Cardiac fibroblast (primary cell): Measurements from ENCODE around the gene CATSPER4.

Source experiments
- DNase-seq, 2 donors: peaks; one replicate each; pipeline versions ENCODE4 v3.0.0 to v3.0.0-alpha.2; 2010; ENCODE audit warnings: low read depth in 2 of 2
- H3K4me3 ChIP-seq, 2 donors: replicated peaks in 1 of 2; 1 replicate in 1 of 2; 2 replicates in 1 of 2; pipeline ENCODE4 v1.5.1; 2011; ENCODE audit warnings: low read depth in 2 of 2, low read length in 2 of 2, mild to moderate bottlenecking in 2 of 2, moderate library complexity in 1 of 2
- CTCF ChIP-seq: IDR thresholded peaks from one replicate; pipeline ENCODE4 v1.5.1; 2011; ENCODE audit warnings: low read depth, mild to moderate bottlenecking, low read length, inconsistent platforms

Gene CATSPER4

GRCh38 chr1:26154750-26155149 is 35.7 kb upstream of the CATSPER4 start:
- TF ChIP-seq CTCF: no peak
- no peak overlapping the region for H3K4me3 ChIP-seq
- DNase-seq: no peak

DNA sequence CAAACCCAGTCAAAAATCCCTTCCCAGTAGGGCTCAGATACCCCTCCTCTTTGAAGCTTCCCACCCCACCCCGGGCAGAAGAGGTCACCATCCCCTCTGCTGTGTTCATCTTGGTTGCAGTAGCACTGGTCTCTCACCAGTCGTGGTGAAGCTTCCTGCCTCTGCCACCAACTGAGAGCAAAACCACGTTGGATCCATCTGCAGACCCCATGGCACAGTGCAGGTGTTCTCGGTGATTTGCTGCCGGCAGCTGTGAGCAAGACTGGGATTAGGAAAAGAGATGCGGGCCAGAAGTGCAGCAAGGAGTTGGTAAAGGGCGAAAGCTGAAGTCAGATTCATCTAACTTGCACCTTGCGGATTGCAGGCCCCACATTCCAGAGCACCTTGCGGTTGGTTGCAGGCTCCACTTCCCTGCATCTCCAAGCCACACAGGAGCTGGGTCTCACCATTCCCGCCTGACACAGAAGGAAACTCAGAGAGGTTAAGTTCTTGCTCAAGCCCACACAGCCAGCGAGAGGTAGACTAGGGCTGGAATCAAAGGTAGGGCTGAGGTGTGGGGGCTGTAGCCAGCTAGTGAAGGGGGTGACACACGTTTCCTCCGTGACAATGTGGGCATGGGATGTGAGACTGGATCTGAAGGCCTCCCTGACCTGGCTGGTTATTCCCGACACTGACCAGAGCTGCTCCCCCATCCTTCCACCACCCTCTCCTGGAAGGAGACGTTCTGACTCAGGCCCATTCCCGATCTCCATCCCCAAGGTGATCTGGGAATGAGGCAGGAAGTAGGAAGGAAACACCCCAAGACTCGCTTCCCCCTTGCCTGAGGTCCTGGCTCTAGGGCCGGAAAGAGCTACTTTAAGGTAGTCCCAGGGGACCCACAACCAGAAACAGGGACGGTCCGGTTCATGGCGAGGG is 34.8 kb upstream of the CATSPER4 start:
- DNase-seq: no peak
- no peak overlapping the region for H3K4me3 ChIP-seq
- TF ChIP-seq CTCF: no peak

- TF ChIP-seq CTCF: no peak
- H3K4me3 ChIP-seq: no peak overlapping the region
- DNase-seq: no peak
These were observed 33.9 kb upstream of the CATSPER4 start for GRCh38 chr1:26156285-26157038.

DNA sequence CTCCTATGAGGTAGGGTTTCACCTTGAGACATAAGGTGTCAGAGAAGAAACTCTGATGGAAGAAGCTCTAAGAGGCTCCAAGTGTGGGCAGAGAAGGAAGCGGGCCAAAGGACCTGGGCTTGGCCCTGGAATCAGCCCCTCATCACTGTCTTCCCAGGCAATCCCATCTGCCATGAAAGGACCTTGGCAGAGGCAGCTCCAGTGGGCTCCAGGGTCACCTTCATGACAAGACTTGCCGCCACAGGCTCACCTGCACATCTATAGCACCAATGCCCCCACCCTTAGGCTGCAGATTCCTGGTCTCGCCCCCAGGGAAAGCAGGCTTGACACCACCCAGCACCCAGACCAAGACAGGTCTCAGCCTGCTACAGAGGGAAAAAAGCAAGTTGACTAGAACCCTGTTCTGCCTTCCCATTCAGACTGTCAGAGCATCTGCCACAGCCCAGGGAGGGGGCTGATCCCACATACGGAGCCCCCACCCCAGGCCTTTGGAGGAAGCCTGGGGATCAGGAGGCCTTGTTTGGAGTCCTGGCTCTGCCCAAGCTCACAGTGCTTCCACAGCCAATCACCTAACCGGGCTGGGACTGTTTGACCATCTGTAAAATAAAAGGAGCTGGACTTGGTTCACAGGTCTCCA is 32.0 kb upstream of the CATSPER4 start:
- no peak for TF ChIP-seq CTCF

GRCh38 chr1:26158908-26159742 is 31.3 kb upstream of the CATSPER4 start, which contains the start of gene FAM110D:
FAM110D (plus strand) TSS chr1:26159079; CDS start chr1:26161292, 2,213 bp downstream.
- TF ChIP-seq CTCF: no peak
- H3K4me3 ChIP-seq: no peak within 1 kb of the TSS
- DNase-seq: no peak

More for the DNA sequence above, 32.0 kb upstream of the CATSPER4 start:
- no peak for DNase-seq
- H3K4me3 ChIP-seq: no peak overlapping the region

DNA sequence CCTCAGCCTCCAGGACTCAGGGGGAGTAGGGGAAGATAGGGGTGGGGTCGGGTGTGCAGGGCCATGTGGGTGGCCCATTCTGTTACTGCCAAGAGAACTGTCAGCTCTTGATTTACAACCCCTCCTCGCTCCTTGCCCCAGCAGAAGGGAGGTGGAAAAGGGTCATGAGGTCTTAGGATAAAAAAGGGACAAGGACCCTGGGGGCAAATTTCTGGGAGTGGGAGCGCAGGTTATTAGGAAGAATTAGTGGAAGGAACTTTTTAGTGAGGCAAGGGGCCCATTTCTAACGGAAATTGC is 30.7 kb upstream of the CATSPER4 start:
- no peak for TF ChIP-seq CTCF
- no peak overlapping the region for H3K4me3 ChIP-seq
- DNase-seq: no peak
